ENCODE results near the gene DACT3. TPM values are rescaled to one million over a fixed set of nuclear protein-coding genes. Genes with fewer than 3 reads are reported as not detected.

DACT3 gene
- total RNA-seq, 1 donor, result 5.2 TPM

- DNase-seq (ENCODE audit: low read depth), result peak; percentile 22
- TF ChIP-seq CTCF (IDR thresholded peaks at IDR 0.05; ENCODE audit: insufficient read depth, low read depth, low read length), result no peak
- H3K4me3 ChIP-seq (ENCODE audit: low read depth, low read length), result peak overlapping the region; percentile 97
Observed at GRCh38 chr19:46603195-46603637, 57.8 kb downstream of the DACT3 start.

- H3K4me3 ChIP-seq (ENCODE audit: low read depth, low read length), result peak overlapping the region; percentile 97
- TF ChIP-seq CTCF (IDR thresholded peaks at IDR 0.05; ENCODE audit: insufficient read depth, low read depth, low read length), result no peak
- no peak for DNase-seq (ENCODE audit: low read depth)
Observed at GRCh38 chr19:46602392-46603194, 58.4 kb downstream of the DACT3 start.

- peak within 1 kb of the TSS; percentile 97 for H3K4me3 ChIP-seq (ENCODE audit: low read depth, low read length)
- TF ChIP-seq CTCF (IDR thresholded peaks at IDR 0.05; ENCODE audit: insufficient read depth, low read depth, low read length), result no peak
- no peak for DNase-seq (ENCODE audit: low read depth)
Observed at GRCh38 chr19:46601318-46602224, 59.4 kb downstream of the DACT3 start, which contains the start of gene CALM3. Gene CALM3 (plus strand): TSS chr19:46601330. CDS start chr19:46601435, 105 bp downstream.

- DNase-seq (ENCODE audit: low read depth), result peak; percentile 99
- TF ChIP-seq CTCF (IDR thresholded peaks at IDR 0.05; ENCODE audit: insufficient read depth, low read depth, low read length), result no peak
- peak overlapping the region; percentile 97 for H3K4me3 ChIP-seq (ENCODE audit: low read depth, low read length)
Observed at GRCh38 chr19:46600384-46601317, 60.3 kb downstream of the DACT3 start.

- TF ChIP-seq CTCF (IDR thresholded peaks at IDR 0.05; ENCODE audit: insufficient read depth, low read depth, low read length), result no peak
- no peak for DNase-seq (ENCODE audit: low read depth)
- H3K4me3 ChIP-seq (ENCODE audit: low read depth, low read length), result peak overlapping the region; percentile 69
Observed at GRCh38 chr19:46599716-46600373, 61.1 kb downstream of the DACT3 start.

All from fibroblast of villous mesenchyme (primary cell).